Measurements from ENCODE around the gene OMP. TPM values are rescaled to one million over a fixed set of nuclear protein-coding genes. Genes with fewer than 3 reads are reported as not detected.

The OMP gene
- total and polyA plus RNA-seq, 2 of the 4 experiments (the other 2 are of a cell fraction): 0.27 TPM; not detected in 1

GRCh38 chr11:77082838-77083565 lies 19.6 kb upstream of the OMP start:
- POLR2A ChIA-PET (ENCODE audit: unreplicated experiment): interaction anchor here (1.4 kb wide), 1 partner anchor 10 kb away, joined by 4 read pairs; no protein-coding TSS in a partner anchor
- intact Hi-C loops (cut with micrococcal nuclease): no loop called here
- H3K27me3 ChIP-seq (ENCODE audit: control insufficient read depth, insufficient read depth, low read length): no peaks in the 10 kb centered on the region
- peak overlapping the region; percentile 16 for H2BK5ac ChIP-seq (ENCODE audit: low read depth, low read length, poor library complexity, severe bottlenecking)
- H2BK120ac ChIP-seq (ENCODE audit: low read depth, low read length): no peak overlapping the region
- peak overlapping the region; percentile 11; the same call in 1 of the 2 replicates for H3K27ac ChIP-seq (ENCODE audit: insufficient read depth, low read length)
- 0 out of 2 replicates have a peak overlapping the region, but pooled peaks have one; percentile 34 for H3K18ac ChIP-seq (ENCODE audit: low read depth, low read length)
- ATAC-seq (ENCODE audit: low read depth) (peak; percentile 67), DNase-seq (peak; percentile 38)
- peak overlapping the region; percentile 59 to 69; a peak in 3 of 4 replicates for H4K8ac ChIP-seq (ENCODE audit: low read depth in 2 of 2, low read length in 2 of 2)
- H3K9ac ChIP-seq (ENCODE audit: low read depth, low read length): no peak overlapping the region
- dilution Hi-C loops (cut with HindIII; ENCODE audit: low sequenced_read_pairs, unreplicated experiment): no loop called here
- no peak overlapping the region for H3K4ac ChIP-seq (ENCODE audit: low read depth, low read length)
- H2AFZ ChIP-seq (replicated peaks; ENCODE audit: low read length, poor library complexity): peak overlapping the region; percentile 38
- no peak overlapping the region for H2BK15ac ChIP-seq (ENCODE audit: low read depth, low read length)
- 95% methylated on average over 4 of the region's 15 CpGs; no CpG with 5 or more reads in 1 of the 2 experiments for WGBS, 2 experiments (ENCODE audit: extremely low coverage in 2 of 2, insufficient read length in 1 of 2)
- H3K56ac ChIP-seq (ENCODE audit: extremely low read depth, insufficient read depth, low read length): no peak overlapping the region
- H4K5ac ChIP-seq (ENCODE audit: low read depth, low read length): peak overlapping the region; percentile 73
- H3K36me3 ChIP-seq (ENCODE audit: control insufficient read depth, insufficient read depth, low read length): peaks cover 4% of the 10 kb centered on the region; the same call in 1 of the 2 replicates
- peaks cover 15% of the 10 kb centered on the region for H3K4me1 ChIP-seq (ENCODE audit: control insufficient read depth, insufficient read depth, low read length)
- H3K79me1 ChIP-seq (ENCODE audit: low read depth in 1 of 2, low read length in 2 of 2): peaks cover 7 to 21% of the 10 kb centered on the region in 2 experiments
- H3K4me3 ChIP-seq (ENCODE audit: insufficient read depth, low read depth, low read length): no peak overlapping the region
- no peaks in the 10 kb centered on the region for H4K20me1 ChIP-seq (ENCODE audit: insufficient read depth, low read length)
- no peak overlapping the region for H2BK20ac ChIP-seq (ENCODE audit: low read depth, low read length)
- no peaks in the 10 kb centered on the region for H3K9me3 ChIP-seq (ENCODE audit: control insufficient read depth, insufficient read depth, low read length)
- H2AK5ac ChIP-seq (ENCODE audit: low read depth, low read length): no peak overlapping the region
- H3K9me1 ChIP-seq (ENCODE audit: insufficient read depth, low read length): peaks cover 5% of the 10 kb centered on the region; the same call in 1 of the 2 replicates
- no peak overlapping the region for H2AK9ac ChIP-seq (replicated peaks; ENCODE audit: low read depth, low read length, poor library complexity)
- in situ Hi-C loops (cut with MboI; ENCODE audit: low sequenced_read_pairs): no loop called here
- H4K91ac ChIP-seq (ENCODE audit: insufficient read depth, low read depth, low read length): no peak overlapping the region; the same call in 1 of the 2 replicates
- TF ChIP-seq USF2 (IDR thresholded peaks at IDR 0.05; ENCODE audit: low read depth, low read length) (no peak), NFE2L2 (IDR thresholded peaks at IDR 0.05; ENCODE audit: low read depth, low read length) (no peak), MAFK (IDR thresholded peaks at IDR 0.05; ENCODE audit: low read depth, low read length) (no peak), POLR2A (IDR thresholded peaks at IDR 0.05; ENCODE audit: low read depth, low read length) (no peak)
- CTCF ChIA-PET: interaction anchor here (1.0 to 1.1 kb wide), 2 partner anchors 8 to 35 kb away, joined by 3 read pairs; no protein-coding TSS in a partner anchor
- no peak overlapping the region for H3K4me2 ChIP-seq (ENCODE audit: low read depth, low read length)
- no peak overlapping the region for H3K14ac ChIP-seq (replicated peaks; ENCODE audit: low read depth, low read length)
- H3K23ac ChIP-seq (ENCODE audit: low read depth, low read length): no peak overlapping the region
- no TSS peak for BruUV-seq (replicated peaks)

All from IMR-90 (cell line).